BLaER1 (cell line): Measurements from ENCODE around the gene KCNC3.

Experiments
- H3K27ac ChIP-seq: shearing (Covaris generic); formaldehyde crosslinking; 2 replicates; pipeline ENCODE4 v1.8.1; 2022
- H3K27me3 ChIP-seq: shearing (Covaris generic); formaldehyde crosslinking; 2 replicates; pipeline ENCODE4 v1.8.1; 2022
- H3K36me3 ChIP-seq: shearing (Covaris generic); formaldehyde crosslinking; 2 replicates; pipeline ENCODE4 v1.8.1; 2022
- H3K4me1 ChIP-seq: shearing (Covaris generic); formaldehyde crosslinking; 2 replicates; pipeline ENCODE4 v1.8.1; 2022
- H3K4me2 ChIP-seq: shearing (Covaris generic); formaldehyde crosslinking; 2 replicates; pipeline ENCODE4 v1.8.1; 2022
- H3K4me3 ChIP-seq: shearing (Covaris generic); formaldehyde crosslinking; 2 replicates; pipeline ENCODE4 v1.8.1; 2022
- H3K9ac ChIP-seq: shearing (Covaris generic); formaldehyde crosslinking; 2 replicates; pipeline ENCODE4 v1.8.1; 2022
- H3K9me3 ChIP-seq: shearing (Covaris generic); formaldehyde crosslinking; 2 replicates; pipeline ENCODE4 v1.8.1; 2022
- H4K20me1 ChIP-seq: shearing (Covaris generic); formaldehyde crosslinking; 2 replicates; pipeline ENCODE4 v1.8.1; 2022
- Cebpa-rat ChIP-seq: shearing (Covaris generic); IDR thresholded peaks from 2 replicates; pipeline ENCODE4 v1.8.1; 2022

KCNC3 gene

DNA sequence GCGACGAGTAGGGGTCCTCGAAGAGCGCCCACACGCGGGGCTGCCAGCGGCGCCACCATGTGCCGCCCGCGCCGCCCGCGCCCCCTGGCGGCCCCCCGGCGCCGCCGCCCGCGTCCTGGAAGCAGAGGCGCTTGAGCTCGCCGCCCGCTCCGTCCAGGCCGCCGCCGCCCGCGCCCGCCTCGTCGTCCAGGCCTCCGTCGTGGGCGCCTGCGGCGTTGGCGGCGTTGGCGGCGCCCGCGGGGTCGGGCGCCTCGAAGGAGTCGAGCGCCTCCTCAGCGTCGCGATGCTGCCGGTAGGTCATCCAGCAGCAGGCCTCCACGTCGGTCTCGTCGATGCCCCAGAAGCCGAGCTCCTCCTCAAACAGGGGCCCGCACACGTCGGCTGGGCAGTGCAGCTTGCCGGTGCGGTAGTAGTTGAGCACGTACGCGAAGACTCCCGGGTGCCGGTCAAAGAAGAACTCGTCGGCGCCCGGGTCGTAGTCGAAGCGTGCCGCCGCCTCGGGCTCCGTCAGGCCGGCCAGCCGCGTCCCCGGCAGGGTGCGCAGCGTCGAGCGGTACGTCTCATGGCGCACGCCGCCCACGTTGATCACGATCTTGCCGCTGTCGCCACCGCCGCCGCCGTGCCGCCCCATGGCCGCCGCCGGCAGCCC is 829 bp downstream of the KCNC3 start:
- Histone ChIP-seq H4K20me1 (peaks cover 6% of the 10 kb centered on the region; the same call in 1 of the 2 replicates), H3K36me3 (no peaks in the 10 kb centered on the region), H3K9ac (no peak overlapping the region), H3K9me3 (peaks cover 17% of the 10 kb centered on the region), H3K4me3 (no peak overlapping the region), H3K4me2 (no peak overlapping the region), H3K27me3 (peaks cover 64% of the 10 kb centered on the region), H3K27ac (no peak overlapping the region), H3K4me1 (peaks cover 36% of the 10 kb centered on the region)
- TF ChIP-seq Cebpa-rat = no peak

DNA sequence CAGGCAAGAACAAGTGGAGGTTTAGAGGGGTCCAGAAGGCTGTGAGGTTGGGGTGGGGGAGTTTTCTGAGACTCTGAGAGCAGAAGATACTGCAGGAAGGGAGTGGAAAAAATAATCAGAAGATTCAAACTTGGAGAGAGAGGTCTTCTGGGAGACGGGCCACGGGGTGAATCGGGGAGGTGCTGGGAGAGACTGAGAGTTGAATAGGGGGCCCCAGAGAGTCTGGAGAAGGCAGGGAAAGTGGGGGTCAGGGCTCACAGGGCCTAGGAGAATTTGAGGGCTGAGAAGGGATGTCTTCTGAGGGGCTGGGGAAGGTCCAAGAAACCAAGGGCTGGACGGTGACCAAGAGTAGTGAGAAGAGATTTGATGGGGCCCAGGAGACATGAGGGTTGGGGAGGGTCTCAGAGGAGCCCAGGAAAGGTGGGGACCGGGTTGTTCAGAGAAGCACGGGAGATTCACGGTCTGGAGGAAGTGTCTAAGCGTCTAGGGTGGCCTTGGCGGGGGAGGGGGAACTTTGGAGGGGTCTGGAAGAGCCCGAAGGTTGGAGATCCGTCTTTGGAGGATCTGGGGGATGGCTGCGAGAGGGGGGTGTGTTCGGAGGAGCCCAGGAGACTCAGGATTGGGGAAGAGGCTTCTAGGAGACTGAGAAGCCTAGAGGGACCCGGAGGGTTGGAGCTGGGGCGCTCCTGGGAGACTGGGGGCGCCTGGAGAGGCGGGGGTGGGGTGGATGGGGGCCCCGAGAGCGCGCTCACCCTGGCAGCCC is 1.5 kb downstream of the KCNC3 start:
- Histone ChIP-seq H3K4me2 (no peak overlapping the region), H3K4me1 (peaks cover 36% of the 10 kb centered on the region), H3K27me3 (peaks cover 56% of the 10 kb centered on the region)

DNA sequence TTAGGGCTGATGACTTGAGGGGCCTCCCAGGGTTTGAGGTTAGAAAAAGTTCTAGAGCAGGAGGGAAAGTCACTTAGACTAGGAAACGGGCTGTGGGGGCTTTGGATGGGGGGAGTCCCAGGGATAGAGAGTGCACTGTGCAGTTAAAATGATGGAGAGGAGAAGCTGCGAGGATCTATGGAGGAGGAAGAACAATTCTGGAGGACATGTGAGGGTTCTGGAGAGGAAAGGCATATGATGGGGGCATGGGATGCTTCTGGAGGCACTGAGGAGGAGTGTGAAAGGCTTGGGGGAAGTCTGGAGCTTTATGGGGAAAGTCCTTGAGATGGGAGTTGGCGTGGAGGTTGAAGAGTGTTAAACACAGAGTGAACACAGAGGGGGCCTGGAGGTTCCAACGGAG is 2.2 kb downstream of the KCNC3 start:
- no peak for TF ChIP-seq Cebpa-rat
- Histone ChIP-seq H3K9me3 (peaks cover 13% of the 10 kb centered on the region), H3K27me3 (peaks cover 50% of the 10 kb centered on the region), H3K4me1 (peaks cover 32% of the 10 kb centered on the region), H3K36me3 (no peaks in the 10 kb centered on the region), H3K9ac (no peak overlapping the region), H4K20me1 (peaks cover 6% of the 10 kb centered on the region; the same call in 1 of the 2 replicates), H3K4me3 (no peak overlapping the region), H3K27ac (no peak overlapping the region), H3K4me2 (no peak overlapping the region)

More for the DNA sequence above, 1.5 kb downstream of the KCNC3 start:
- no peak for TF ChIP-seq Cebpa-rat
- H4K20me1 ChIP-seq = peaks cover 6% of the 10 kb centered on the region; the same call in 1 of the 2 replicates
- H3K4me3 ChIP-seq = no peak overlapping the region
- no peaks in the 10 kb centered on the region for H3K36me3 ChIP-seq
- no peak overlapping the region for H3K27ac ChIP-seq
- H3K9me3 ChIP-seq = peaks cover 13% of the 10 kb centered on the region
- H3K9ac ChIP-seq = no peak overlapping the region

- Histone ChIP-seq H3K9me3 (peaks cover 13% of the 10 kb centered on the region), H3K36me3 (no peaks in the 10 kb centered on the region), H3K4me2 (peak overlapping the region; percentile 91), H3K9ac (no peak overlapping the region), H3K4me3 (peak overlapping the region; percentile 56), H3K27me3 (peaks cover 46% of the 10 kb centered on the region), H3K4me1 (peaks cover 24% of the 10 kb centered on the region), H4K20me1 (peaks cover 6% of the 10 kb centered on the region; the same call in 1 of the 2 replicates), H3K27ac (no peak overlapping the region)
- no peak for TF ChIP-seq Cebpa-rat
Measured at GRCh38 chr19:50326101-50326664, 3.0 kb downstream of the KCNC3 start.

DNA sequence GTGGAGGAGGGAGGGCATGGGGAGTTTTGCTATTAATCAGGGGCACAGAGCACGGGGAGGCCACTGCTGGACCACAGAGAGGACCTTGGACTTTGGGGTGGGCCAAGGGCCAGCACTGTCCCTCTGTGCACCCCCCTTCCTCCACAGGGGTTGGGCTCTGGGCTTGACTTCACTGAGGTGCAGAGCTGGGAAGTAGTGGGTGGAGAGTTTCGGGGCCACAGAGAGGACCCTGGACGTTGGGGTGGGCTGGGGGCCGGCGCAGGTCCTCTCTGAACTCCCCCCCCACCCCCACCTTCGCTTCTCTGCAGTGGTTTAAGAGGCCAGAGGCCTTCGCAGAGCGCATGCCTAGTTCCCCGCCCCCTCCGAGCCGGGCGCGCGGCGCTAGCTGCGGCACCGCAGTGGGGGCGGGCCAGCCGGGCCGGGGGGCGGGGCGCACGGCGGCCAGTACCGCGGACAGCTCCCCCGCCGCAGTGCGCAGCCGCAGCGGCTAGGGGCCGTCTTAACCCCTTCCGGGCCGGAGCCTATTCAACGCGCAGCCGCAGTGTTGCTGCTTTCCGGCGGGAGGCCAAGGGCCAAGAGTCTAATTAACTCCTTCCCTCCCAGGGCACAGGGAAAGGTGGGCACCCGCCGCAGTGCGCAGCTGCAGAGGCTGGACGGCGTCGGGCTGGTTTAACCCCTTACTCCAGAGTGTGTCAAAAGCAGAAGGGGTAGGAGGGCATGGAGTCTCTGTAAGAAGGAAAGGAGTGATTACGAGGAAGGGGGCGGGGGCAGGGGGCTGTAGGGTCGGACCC is 3.7 kb downstream of the KCNC3 start:
- peak overlapping the region; percentile 56 for H3K4me3 ChIP-seq
- peaks cover 22% of the 10 kb centered on the region for H3K4me1 ChIP-seq
- H4K20me1 ChIP-seq = peaks cover 6% of the 10 kb centered on the region; the same call in 1 of the 2 replicates
- peaks cover 13% of the 10 kb centered on the region for H3K9me3 ChIP-seq
- H3K4me2 ChIP-seq = peak overlapping the region; percentile 91
- H3K36me3 ChIP-seq = no peaks in the 10 kb centered on the region
- H3K27me3 ChIP-seq = peaks cover 46% of the 10 kb centered on the region
- TF ChIP-seq Cebpa-rat = no peak
- H3K27ac ChIP-seq = no peak overlapping the region
- H3K9ac ChIP-seq = no peak overlapping the region

GRCh38 chr19:50324331-50324730 is 4.8 kb downstream of the KCNC3 start:
- no peak for TF ChIP-seq Cebpa-rat
- Histone ChIP-seq H3K27me3 (peaks cover 51% of the 10 kb centered on the region), H3K4me3 (no peak overlapping the region), H3K9me3 (peaks cover 8% of the 10 kb centered on the region), H3K9ac (no peak overlapping the region), H3K27ac (no peak overlapping the region), H3K36me3 (no peaks in the 10 kb centered on the region), H3K4me2 (no peak overlapping the region), H4K20me1 (peaks cover 6% of the 10 kb centered on the region; the same call in 1 of the 2 replicates), H3K4me1 (peaks cover 14% of the 10 kb centered on the region)

DNA sequence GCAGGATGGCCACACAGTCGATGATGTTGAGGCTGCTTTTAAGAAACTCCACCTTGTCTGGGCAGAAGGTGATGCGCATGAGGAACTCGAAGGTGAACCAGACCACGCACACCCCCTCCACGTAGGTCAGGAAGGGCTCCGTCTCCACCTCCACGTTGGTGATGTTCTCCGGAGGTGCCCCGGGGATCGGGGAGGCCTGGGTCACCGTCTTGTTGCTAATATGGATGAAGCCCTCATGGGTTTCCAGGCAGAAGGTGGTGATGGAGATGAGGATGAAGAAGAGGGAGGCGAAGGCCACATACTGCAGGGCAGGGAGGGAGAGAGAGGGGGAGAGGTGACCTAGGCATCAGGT is 5.4 kb downstream of the KCNC3 start:
- Histone ChIP-seq H3K27ac (no peak overlapping the region), H3K27me3 (peaks cover 57% of the 10 kb centered on the region), H3K4me3 (no peak overlapping the region), H3K4me2 (no peak overlapping the region), H3K4me1 (peaks cover 14% of the 10 kb centered on the region), H3K36me3 (no peaks in the 10 kb centered on the region), H4K20me1 (peaks cover 6% of the 10 kb centered on the region; the same call in 1 of the 2 replicates), H3K9me3 (peaks cover 5% of the 10 kb centered on the region), H3K9ac (no peak overlapping the region)
- no peak for TF ChIP-seq Cebpa-rat

GRCh38 chr19:50322931-50323781 is 6.0 kb downstream of the KCNC3 start:
- Histone ChIP-seq H3K36me3 (no peaks in the 10 kb centered on the region), H4K20me1 (peaks cover 6% of the 10 kb centered on the region; the same call in 1 of the 2 replicates), H3K9ac (no peak overlapping the region), H3K4me1 (peaks cover 14% of the 10 kb centered on the region), H3K9me3 (no peaks in the 10 kb centered on the region; the same call in 1 of the 2 replicates), H3K27ac (no peak overlapping the region), H3K4me3 (no peak overlapping the region), H3K27me3 (peaks cover 58% of the 10 kb centered on the region), H3K4me2 (no peak overlapping the region)
- no peak for TF ChIP-seq Cebpa-rat

- no peak for TF ChIP-seq Cebpa-rat
- Histone ChIP-seq H4K20me1 (peaks cover 6% of the 10 kb centered on the region; the same call in 1 of the 2 replicates), H3K27me3 (peaks cover 58% of the 10 kb centered on the region)
Measured at GRCh38 chr19:50322234-50322633, 6.9 kb downstream of the KCNC3 start.

More at GRCh38 chr19:50322234-50322633, 6.9 kb downstream of the KCNC3 start:
- H3K9me3 ChIP-seq = no peaks in the 10 kb centered on the region
- peaks cover 14% of the 10 kb centered on the region for H3K4me1 ChIP-seq
- H3K4me2 ChIP-seq = no peak overlapping the region
- H3K4me3 ChIP-seq = no peak overlapping the region
- H3K36me3 ChIP-seq = no peaks in the 10 kb centered on the region
- H3K9ac ChIP-seq = no peak overlapping the region
- H3K27ac ChIP-seq = no peak overlapping the region
